Gastrocnemius medialis (tissue), 4 donors: ENCODE results near the gene F2RL2.

Experiments
- POLR2A ChIP-seq, 2 donors: fragments of 450-650 bp; IDR thresholded peaks; one replicate each; pipeline ENCODE4 v1.6.1; 2017; ENCODE audit warnings: antibody characterized with exemption in 2 of 2, mild to moderate bottlenecking in 2 of 2, moderate library complexity in 2 of 2
- TF ChIP-seq, protein P1 (sequence below), 5 experiments: fragments of 450-650 bp in 3 of 5; fragments of 200-600 bp in 2 of 5; sonication (generic) in 2 of 5; IDR thresholded peaks in 4 of 5; conservative IDR thresholded peaks in 1 of 5; 1 replicate in 4 of 5; 2 replicates in 1 of 5; pipeline ENCODE4 v1.5.1; 2016 to 2019; ENCODE audit warnings: antibody characterized with exemption in 5 of 5, mild to moderate bottlenecking in 3 of 5, moderate library complexity in 3 of 5

DNA sequence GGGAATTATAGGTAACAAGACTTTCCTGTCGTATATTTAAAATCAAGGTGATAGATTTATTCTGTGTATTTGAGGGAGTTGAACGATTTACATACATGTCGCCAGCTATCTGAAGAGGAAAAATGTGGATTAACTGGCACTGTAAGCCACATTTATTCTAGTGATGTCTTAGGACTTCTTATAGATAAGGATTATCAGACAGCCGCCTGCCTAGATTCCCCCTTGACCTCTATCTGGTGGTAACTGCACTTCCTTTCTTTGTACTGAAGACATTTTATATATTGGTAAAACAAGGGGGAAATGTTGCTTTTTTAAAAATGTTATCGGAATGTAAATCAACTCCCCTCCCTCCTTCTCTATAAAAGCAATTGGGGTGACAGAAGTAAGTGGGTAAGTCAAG, 39.3 kb upstream of the F2RL2 start:
- TF ChIP-seq, protein P1, sequence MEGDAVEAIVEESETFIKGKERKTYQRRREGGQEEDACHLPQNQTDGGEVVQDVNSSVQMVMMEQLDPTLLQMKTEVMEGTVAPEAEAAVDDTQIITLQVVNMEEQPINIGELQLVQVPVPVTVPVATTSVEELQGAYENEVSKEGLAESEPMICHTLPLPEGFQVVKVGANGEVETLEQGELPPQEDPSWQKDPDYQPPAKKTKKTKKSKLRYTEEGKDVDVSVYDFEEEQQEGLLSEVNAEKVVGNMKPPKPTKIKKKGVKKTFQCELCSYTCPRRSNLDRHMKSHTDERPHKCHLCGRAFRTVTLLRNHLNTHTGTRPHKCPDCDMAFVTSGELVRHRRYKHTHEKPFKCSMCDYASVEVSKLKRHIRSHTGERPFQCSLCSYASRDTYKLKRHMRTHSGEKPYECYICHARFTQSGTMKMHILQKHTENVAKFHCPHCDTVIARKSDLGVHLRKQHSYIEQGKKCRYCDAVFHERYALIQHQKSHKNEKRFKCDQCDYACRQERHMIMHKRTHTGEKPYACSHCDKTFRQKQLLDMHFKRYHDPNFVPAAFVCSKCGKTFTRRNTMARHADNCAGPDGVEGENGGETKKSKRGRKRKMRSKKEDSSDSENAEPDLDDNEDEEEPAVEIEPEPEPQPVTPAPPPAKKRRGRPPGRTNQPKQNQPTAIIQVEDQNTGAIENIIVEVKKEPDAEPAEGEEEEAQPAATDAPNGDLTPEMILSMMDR (IDR thresholded peaks at IDR 0.05 in 4 of 5, conservative IDR thresholded peaks at IDR 0.05 in 1 of 5), result no peak
- TF ChIP-seq POLR2A (IDR thresholded peaks at IDR 0.05), result no peak
